ENCODE data around the gene GRIN3A. TPM values are rescaled to one million over a fixed set of nuclear protein-coding genes. Genes with fewer than 3 reads are reported as not detected.

Gene GRIN3A
- total RNA-seq, 1 experiment from 2014 or later, result not detected

GRCh38 chr9:101579711-101580545, 158.5 kb downstream of the GRIN3A start:
- no peak for TF ChIP-seq CTCF (IDR thresholded peaks at IDR 0.05; ENCODE audit: unreplicated experiment)
- Mint-ChIP-seq H3K27ac (ENCODE audit: low read depth, unreplicated experiment) (no peak overlapping the region), H3K27me3 (ENCODE audit: insufficient read depth, unreplicated experiment) (no peaks in the 10 kb centered on the region), H3K4me1 (ENCODE audit: insufficient read depth, unreplicated experiment) (no peaks in the 10 kb centered on the region), H3K4me3 (ENCODE audit: unreplicated experiment) (no peak overlapping the region), H3K9me3 (ENCODE audit: unreplicated experiment) (no peaks in the 10 kb centered on the region), H3K36me3 (ENCODE audit: insufficient read depth, unreplicated experiment) (no peaks in the 10 kb centered on the region)
- DNase-seq (ENCODE audit: unreplicated experiment), result no peak
- intact Hi-C loops (cut with micrococcal nuclease), result no loop called here
- CTCF ChIA-PET, result interaction anchor here (0.5 to 1.3 kb wide), 4 partner anchors 9 to 247 kb away, joined by 3 to 5 read pairs (median 3); no protein-coding TSS in a partner anchor
- POLR2A ChIA-PET, result interaction anchor here (0.5 kb wide), 1 partner anchor 28 kb away, joined by 3 read pairs; no protein-coding TSS in a partner anchor
- no TSS peak for BruUV-seq (replicated peaks)

GRCh38 chr9:101578378-101578777, 160.1 kb downstream of the GRIN3A start:
- Mint-ChIP-seq H3K4me1 (ENCODE audit: insufficient read depth, unreplicated experiment) (no peaks in the 10 kb centered on the region), H3K36me3 (ENCODE audit: insufficient read depth, unreplicated experiment) (peaks cover 4% of the 10 kb centered on the region), H3K9me3 (ENCODE audit: unreplicated experiment) (no peaks in the 10 kb centered on the region), H3K27ac (ENCODE audit: low read depth, unreplicated experiment) (no peak overlapping the region), H3K4me3 (ENCODE audit: unreplicated experiment) (no peak overlapping the region), H3K27me3 (ENCODE audit: insufficient read depth, unreplicated experiment) (no peaks in the 10 kb centered on the region)
- intact Hi-C loops (cut with micrococcal nuclease), result no loop called here
- ChIA-PET CTCF (interaction anchor here (3.8 kb wide), 1 partner anchor 11 kb away, joined by 20 read pairs; no protein-coding TSS in a partner anchor), POLR2A (no interaction called here)
- TF ChIP-seq CTCF (IDR thresholded peaks at IDR 0.05; ENCODE audit: unreplicated experiment), result no peak
- BruUV-seq (replicated peaks), result no TSS peak
- DNase-seq (ENCODE audit: unreplicated experiment), result no peak

- intact Hi-C loops (cut with micrococcal nuclease), result no loop called here
- no peak for DNase-seq (ENCODE audit: unreplicated experiment)
- BruUV-seq (replicated peaks), result no TSS peak
- H3K9me3 Mint-ChIP-seq (ENCODE audit: unreplicated experiment), result no peaks in the 10 kb centered on the region
- H3K36me3 Mint-ChIP-seq (ENCODE audit: insufficient read depth, unreplicated experiment), result peaks cover 6% of the 10 kb centered on the region
- POLR2A ChIA-PET, result no interaction called here
- no peaks in the 10 kb centered on the region for H3K4me1 Mint-ChIP-seq (ENCODE audit: insufficient read depth, unreplicated experiment)
- H3K27ac Mint-ChIP-seq (ENCODE audit: low read depth, unreplicated experiment), result no peak overlapping the region
- no peaks in the 10 kb centered on the region for H3K27me3 Mint-ChIP-seq (ENCODE audit: insufficient read depth, unreplicated experiment)
- no peak overlapping the region for H3K4me3 Mint-ChIP-seq (ENCODE audit: unreplicated experiment)
- CTCF ChIA-PET, result interaction anchor here (1.3 kb wide), 1 partner anchor 27 kb away, joined by 3 read pairs; no protein-coding TSS in a partner anchor
- no peak for TF ChIP-seq CTCF (IDR thresholded peaks at IDR 0.05; ENCODE audit: unreplicated experiment)
These were observed 163.6 kb downstream of the GRIN3A start for GRCh38 chr9:101574731-101575333.

- BruUV-seq (replicated peaks), result no TSS peak
- intact Hi-C loops (cut with micrococcal nuclease), result no loop called here
- no peak for TF ChIP-seq CTCF (IDR thresholded peaks at IDR 0.05; ENCODE audit: unreplicated experiment)
- CTCF ChIA-PET, result interaction anchor here (0.6 to 3.8 kb wide), 3 partner anchors 8 to 404 kb away, joined by 4 to 25 read pairs (median 7); no protein-coding TSS in a partner anchor
- no peak for DNase-seq (ENCODE audit: unreplicated experiment)
- POLR2A ChIA-PET, result no interaction called here
- no peaks in the 10 kb centered on the region for H3K27me3 Mint-ChIP-seq (ENCODE audit: insufficient read depth, unreplicated experiment)
- H3K4me1 Mint-ChIP-seq (ENCODE audit: insufficient read depth, unreplicated experiment), result no peaks in the 10 kb centered on the region
- H3K36me3 Mint-ChIP-seq (ENCODE audit: insufficient read depth, unreplicated experiment), result peaks cover 14% of the 10 kb centered on the region
- H3K9me3 Mint-ChIP-seq (ENCODE audit: unreplicated experiment), result no peaks in the 10 kb centered on the region
- no peak overlapping the region for H3K4me3 Mint-ChIP-seq (ENCODE audit: unreplicated experiment)
- H3K27ac Mint-ChIP-seq (ENCODE audit: low read depth, unreplicated experiment), result no peak overlapping the region
These were observed 166.1 kb downstream of the GRIN3A start for GRCh38 chr9:101572316-101572715.
